GM18861 (cell line): Measurements from ENCODE around the gene ATP1A4.

Source experiments
- ATAC-seq: cut with Tn5 transposase; IDR thresholded peaks from one replicate; pipeline ENCODE4 v1.9.1; 2021; ENCODE audit not compliant: unreplicated experiment

The ATP1A4 gene

GRCh38 chr1:160224606-160225005 lies 73.2 kb downstream of the ATP1A4 start:
- no peak for ATAC-seq

DNA sequence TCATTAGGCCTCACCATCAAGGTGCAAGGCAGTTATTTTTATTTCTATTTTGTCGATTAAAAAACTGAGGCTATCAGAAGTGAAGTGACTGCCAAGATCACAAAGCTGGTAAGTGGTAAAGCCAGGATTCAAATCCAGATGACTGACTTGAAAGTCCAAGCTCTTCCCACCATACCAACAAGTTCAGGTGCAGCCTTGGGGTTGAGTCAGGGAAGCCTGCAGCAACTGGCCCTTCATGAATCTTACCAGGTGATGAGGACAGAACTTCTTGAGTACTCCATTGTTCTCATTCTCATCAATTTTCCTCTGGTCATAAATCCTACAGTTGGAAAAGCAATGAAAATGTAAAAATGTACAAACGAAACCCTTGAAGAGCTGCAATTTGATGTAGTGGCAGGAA lies 73.9 kb downstream of the ATP1A4 start:
- ATAC-seq, result no peak

- no peak for ATAC-seq
These were observed 75.2 kb downstream of the ATP1A4 start for GRCh38 chr1:160226623-160227022.

- ATAC-seq, result no peak
These were observed 75.6 kb downstream of the ATP1A4 start for GRCh38 chr1:160227034-160227433.

- ATAC-seq, result no peak
These were observed 76.2 kb downstream of the ATP1A4 start for GRCh38 chr1:160227561-160227960.

- no peak for ATAC-seq
These were observed 77.0 kb downstream of the ATP1A4 start for GRCh38 chr1:160228431-160228830.

GRCh38 chr1:160232911-160233310 lies 81.5 kb downstream of the ATP1A4 start:
- ATAC-seq, result no peak
